ENCODE results near the gene TMEM253.

Gene TMEM253

GRCh38 chr14:21057803-21058675 is 42.8 kb upstream of the TMEM253 start, which contains the start of gene RNASE8:
Gene RNASE8, plus strand, starts transcription at chr14:21057822. Its CDS starts 71 bp downstream, at chr14:21057893.
- DNase-seq (ENCODE audit: low spot score), result no peak
- TF ChIP-seq, protein P1, sequence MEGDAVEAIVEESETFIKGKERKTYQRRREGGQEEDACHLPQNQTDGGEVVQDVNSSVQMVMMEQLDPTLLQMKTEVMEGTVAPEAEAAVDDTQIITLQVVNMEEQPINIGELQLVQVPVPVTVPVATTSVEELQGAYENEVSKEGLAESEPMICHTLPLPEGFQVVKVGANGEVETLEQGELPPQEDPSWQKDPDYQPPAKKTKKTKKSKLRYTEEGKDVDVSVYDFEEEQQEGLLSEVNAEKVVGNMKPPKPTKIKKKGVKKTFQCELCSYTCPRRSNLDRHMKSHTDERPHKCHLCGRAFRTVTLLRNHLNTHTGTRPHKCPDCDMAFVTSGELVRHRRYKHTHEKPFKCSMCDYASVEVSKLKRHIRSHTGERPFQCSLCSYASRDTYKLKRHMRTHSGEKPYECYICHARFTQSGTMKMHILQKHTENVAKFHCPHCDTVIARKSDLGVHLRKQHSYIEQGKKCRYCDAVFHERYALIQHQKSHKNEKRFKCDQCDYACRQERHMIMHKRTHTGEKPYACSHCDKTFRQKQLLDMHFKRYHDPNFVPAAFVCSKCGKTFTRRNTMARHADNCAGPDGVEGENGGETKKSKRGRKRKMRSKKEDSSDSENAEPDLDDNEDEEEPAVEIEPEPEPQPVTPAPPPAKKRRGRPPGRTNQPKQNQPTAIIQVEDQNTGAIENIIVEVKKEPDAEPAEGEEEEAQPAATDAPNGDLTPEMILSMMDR (IDR thresholded peaks at IDR 0.05; ENCODE audit: borderline replicate concordance, control extremely low read depth, extremely low read depth, insufficient read depth, missing control alignments), result no peak
- in situ Hi-C loops (cut with MboI; ENCODE audit: low sequenced_read_pairs, unreplicated experiment), result no loop called here

DNA sequence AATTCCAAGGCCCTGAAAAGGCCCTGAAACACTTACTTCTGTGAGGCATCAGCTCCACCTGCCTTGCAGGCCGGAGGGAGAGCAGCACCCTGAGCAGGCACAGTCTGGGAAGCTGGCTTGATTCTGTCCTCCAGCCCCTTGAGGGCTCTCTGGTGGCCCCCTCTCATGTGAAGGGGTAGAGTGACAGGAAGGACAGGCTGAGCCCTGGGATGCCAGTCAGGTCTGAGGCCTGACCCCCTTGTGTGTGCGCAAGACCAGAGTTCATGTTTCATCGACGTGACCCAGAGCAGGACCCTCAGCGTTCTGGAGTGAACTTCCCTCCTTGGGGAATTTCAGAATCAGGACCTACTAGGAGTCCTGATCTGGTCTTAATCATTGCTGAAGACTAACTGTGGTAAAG is 42.0 kb upstream of the TMEM253 start:
- in situ Hi-C loops (cut with MboI; ENCODE audit: low sequenced_read_pairs, unreplicated experiment), result no loop called here
- TF ChIP-seq, protein P1 (IDR thresholded peaks at IDR 0.05; ENCODE audit: borderline replicate concordance, control extremely low read depth, extremely low read depth, insufficient read depth, missing control alignments), result no peak
- DNase-seq (ENCODE audit: low spot score), result no peak

DNA sequence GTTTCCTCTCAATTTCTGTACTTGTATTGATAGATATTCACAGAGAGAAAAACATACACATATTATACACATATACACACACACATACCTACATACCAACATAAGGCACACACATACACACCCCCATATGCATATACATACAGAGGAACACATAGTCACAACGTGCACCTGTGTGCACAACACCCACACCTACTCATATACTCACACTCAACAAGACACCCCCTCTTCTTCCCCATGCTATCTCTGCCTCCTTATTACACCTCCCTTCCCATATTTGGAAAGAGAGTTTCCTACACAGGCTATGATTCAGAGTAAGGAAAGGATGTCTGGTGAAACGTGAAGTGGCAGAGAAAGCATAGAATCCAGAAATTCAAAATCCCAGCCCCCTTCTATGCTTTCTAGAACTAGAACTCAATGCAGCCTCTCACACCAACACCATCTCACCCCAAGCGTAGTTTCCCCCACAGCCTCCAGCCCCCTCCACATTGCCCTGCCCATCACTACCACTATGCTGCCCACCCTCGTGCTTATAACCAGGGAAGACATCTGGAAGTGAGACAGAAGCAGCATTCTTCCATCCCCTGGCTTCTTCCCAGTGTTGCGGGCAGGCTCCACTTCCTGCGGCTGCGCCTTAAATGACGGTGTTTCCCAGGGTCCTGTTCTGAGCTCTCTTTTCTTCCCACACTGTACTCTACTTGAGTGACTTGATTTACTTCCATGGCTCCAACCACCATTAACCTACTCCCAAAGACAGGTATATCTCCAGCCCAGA is 40.8 kb upstream of the TMEM253 start:
- TF ChIP-seq, protein P1 (IDR thresholded peaks at IDR 0.05; ENCODE audit: borderline replicate concordance, control extremely low read depth, extremely low read depth, insufficient read depth, missing control alignments), result no peak
- DNase-seq (ENCODE audit: low spot score), result no peak
- in situ Hi-C loops (cut with MboI; ENCODE audit: low sequenced_read_pairs, unreplicated experiment), result no loop called here

DNA sequence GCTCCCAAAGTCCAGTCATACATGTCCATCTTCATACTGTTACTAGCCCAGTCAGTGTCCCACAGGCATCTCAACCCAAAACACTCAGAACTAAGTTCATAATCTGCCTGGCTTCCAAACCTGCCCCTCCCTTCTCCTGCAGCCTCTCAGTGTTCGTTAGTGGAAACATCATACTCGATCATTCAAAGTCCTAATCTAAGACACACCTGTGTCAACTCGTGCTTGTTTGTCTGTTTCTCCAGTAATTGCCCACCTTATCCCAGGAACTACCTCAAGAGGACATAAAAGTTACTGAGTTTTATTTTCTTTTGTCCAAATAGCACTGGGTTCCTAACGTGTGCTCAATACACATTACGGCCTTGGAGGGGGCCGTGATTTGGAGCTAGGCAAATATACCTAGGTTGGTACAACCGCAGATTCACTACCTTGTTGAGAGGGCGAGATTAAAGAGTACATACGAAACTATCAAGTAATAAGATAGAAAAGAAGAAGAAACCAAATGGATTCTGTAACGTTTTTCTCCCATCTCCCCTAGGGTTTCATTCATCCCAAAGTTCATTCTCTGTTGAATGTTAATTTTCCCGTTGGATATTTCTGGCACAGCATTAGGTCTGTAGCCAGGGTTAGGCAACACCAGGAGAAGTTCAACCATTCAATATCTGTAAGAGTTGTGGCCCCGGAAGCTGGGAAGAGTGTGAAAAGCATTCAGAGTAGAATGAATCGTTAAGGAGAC is 40.1 kb upstream of the TMEM253 start:
- TF ChIP-seq, protein P1 (IDR thresholded peaks at IDR 0.05; ENCODE audit: borderline replicate concordance, control extremely low read depth, extremely low read depth, insufficient read depth, missing control alignments), result no peak
- in situ Hi-C loops (cut with MboI; ENCODE audit: low sequenced_read_pairs, unreplicated experiment), result no loop called here
- DNase-seq (ENCODE audit: low spot score), result no peak

- in situ Hi-C loops (cut with MboI; ENCODE audit: low sequenced_read_pairs, unreplicated experiment), result no loop called here
- no peak for DNase-seq (ENCODE audit: low spot score)
- TF ChIP-seq, protein P1 (IDR thresholded peaks at IDR 0.05; ENCODE audit: borderline replicate concordance, control extremely low read depth, extremely low read depth, insufficient read depth, missing control alignments), result no peak
Measured at GRCh38 chr14:21061347-21061668, 39.6 kb upstream of the TMEM253 start.

- DNase-seq (ENCODE audit: low spot score), result no peak
- in situ Hi-C loops (cut with MboI; ENCODE audit: low sequenced_read_pairs, unreplicated experiment), result no loop called here
- TF ChIP-seq, protein P1 (IDR thresholded peaks at IDR 0.05; ENCODE audit: borderline replicate concordance, control extremely low read depth, extremely low read depth, insufficient read depth, missing control alignments), result no peak
Measured at GRCh38 chr14:21063479-21063878, 37.4 kb upstream of the TMEM253 start.
